ENCODE measurements around the gene AASS.
"Not testable (repeated sequence)": the region's sequence is repeated elsewhere in the genome, so short reads cannot be mapped to it uniquely, and the experiment has no call there.

The AASS gene

GRCh38 chr7:122143751-122144711 is at the start of gene AASS:
TSS of gene AASS (minus strand) at chr7:122144249. CDS start at chr7:122133726, 10,523 bp downstream.
- DNase-seq: peak; percentile 52

GRCh38 chr7:122188785-122189184 is 44.7 kb upstream of the AASS start:
- DNase-seq: no peak

DNA sequence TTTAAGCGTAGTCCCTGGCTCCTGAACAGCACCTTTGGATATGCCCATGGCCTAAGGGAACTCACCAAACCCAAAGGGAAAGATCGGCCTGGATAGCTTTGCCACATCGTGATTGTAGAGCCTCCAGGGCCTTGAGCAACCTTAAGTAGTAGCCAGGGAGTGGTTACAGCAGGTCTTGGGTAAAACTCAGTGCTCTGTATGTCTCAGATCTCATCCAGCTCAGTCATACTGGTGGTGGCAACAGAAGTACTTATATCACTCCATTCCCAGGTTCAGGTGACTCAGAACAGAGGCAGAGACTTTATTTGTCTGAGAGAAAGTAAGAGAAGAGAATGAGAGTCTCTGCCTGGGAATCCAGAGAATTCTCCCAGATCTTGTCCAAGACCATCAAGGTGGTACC is 39.1 kb upstream of the AASS start:
- DNase-seq: no peak

GRCh38 chr7:122182081-122182480 is 38.0 kb upstream of the AASS start:
- DNase-seq: no peak

DNA sequence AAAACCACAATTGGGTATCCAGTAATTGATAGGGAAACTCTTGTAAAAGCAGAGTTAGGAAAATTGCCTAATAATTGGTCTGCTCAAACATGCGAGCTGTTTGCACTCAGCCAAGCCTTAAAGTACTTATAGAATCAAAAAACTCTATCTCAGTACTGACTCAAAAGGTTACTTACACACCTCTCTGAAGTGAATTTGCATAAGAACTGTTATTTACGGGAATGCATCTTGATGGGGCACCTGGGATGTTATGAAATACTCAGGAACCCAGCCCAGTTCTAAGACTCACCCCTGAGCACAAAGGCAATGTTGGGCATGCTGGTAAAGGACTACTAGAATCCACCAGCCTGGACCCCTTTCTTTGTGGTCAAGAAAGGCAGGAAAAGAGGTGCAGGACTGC is 28.1 kb upstream of the AASS start:
- not testable (repeated sequence) for DNase-seq

DNA sequence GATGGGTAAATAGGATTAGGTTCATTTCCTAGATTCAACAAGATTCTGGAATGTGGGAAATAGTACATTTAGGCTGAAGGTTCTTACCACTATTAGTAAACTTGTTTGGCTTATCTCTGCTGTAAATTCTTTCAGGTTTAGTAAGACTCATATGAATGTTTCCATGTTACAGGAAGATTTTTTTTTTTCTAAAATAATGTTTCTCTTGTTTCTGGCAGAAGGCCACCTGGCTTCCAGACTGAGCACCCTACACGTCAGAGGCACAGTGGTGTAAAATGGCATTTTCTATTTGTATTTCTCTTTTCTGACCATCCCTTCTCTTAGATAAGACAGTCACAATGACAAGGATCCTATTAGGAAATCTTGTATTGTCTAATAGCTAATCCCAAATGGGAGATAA is 22.7 kb upstream of the AASS start:
- DNase-seq: no peak

DNA sequence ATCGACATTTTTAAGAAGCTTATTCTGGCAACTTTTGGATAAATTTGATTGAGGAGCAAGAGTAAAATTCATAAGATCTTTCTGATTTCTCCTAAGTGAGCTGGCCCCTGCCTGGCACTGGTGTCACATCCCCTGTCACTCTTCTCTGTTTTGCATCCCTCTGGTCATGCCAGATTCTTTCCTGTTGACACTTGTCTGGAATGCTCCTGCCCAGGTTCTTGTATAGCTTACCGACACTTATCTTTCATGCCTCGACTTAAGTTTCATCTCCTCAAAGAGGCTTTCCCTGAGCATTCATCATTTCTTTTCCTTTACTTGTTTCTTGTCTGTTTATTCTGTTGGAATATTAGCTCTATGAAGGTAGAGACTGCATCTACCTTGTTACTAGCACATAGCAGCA is 22.2 kb upstream of the AASS start:
- no peak for DNase-seq

DNA sequence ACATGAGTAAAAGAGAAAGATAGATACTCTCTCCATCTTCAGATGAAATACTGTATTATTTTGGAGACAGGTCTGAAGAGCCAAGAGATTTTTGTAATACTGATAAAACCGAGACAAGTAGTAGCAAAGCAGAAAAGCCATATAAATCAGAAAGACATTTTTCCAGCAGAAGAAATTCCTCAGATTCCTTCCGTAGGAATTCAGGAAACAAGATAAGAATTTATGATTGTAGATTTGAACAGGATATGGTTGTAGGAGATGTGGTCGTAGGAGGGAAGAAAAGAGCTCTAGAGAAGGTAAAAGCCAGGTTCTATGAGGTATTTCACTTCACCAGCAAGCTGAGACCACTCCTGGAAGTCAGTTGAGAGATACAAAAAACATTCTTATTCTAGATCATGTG is 17.6 kb upstream of the AASS start:
- DNase-seq: no peak

DNA sequence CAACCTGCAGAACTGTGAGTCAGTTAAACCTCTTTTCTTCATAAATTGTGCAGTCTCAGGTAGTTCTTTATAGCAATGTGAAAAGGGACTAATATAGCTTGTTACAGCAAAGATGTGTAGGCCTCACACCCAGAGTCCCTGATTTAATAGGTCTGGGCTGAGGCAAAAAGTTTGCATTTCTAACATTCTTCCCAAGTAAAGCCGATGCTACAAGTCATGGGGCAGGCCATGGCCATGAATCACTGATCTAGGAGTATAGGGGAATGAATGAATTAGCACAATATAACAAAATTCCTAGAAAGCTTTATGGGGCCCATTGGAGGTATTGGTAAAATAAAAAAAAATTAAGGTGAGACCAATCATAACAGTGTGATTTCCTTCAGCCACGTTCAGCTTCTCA is 11.5 kb upstream of the AASS start:
- DNase-seq: no peak

- DNase-seq: no peak
Measured at GRCh38 chr7:122148878-122149277, 4.8 kb upstream of the AASS start.

DNA sequence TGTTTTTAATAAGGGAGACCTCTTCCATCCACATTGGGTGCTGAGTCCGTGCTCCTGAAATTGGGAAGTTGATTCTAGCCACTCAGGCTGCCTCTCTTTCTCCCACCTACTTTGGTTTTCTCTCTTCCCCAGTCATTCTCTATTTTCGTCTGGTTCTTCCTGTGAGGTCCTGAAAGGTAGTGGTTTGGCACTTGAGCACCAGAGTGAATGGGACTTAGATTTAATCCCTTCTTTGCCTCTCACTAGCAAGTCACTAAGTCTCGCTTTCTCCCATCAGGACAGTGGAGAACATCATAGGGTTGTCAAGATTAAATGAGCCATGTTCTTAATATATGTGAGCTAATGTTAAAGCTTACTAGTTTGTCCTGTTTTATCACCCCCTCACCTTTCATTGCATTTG is 4.0 kb upstream of the AASS start:
- DNase-seq: no peak

DNA sequence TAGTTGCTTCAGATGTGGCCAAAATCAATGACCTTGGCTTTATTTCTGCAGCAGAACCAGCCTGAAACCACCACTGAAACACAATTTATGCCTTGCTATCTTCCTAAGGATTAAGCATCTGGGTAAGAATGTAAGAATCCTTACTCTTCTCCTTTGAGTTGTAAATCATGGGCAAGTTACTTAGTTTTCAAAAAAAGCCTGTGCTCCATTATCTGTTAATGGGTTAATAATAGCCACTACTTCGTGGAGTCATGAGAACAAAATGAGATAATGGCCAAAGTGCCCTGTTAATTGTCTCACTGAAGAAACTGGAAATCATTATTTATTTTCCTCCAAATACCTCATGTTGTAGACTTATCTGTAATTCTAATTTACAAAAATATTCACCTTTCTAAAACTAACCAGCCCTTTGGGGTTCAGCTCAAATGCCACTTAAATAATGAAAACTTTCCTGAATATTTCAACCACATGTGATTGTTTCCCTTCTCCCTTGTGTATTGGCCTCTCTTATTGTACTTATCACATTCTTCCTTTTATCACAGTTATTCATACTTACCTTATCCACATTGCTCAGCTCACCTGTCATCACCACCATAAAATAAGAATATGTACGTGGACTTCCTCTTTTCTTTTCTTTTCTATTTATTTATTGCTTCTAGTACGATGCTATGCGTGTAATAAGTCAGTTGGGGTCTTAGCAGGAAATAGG is 2.0 kb upstream of the AASS start:
- no peak for DNase-seq

DNA sequence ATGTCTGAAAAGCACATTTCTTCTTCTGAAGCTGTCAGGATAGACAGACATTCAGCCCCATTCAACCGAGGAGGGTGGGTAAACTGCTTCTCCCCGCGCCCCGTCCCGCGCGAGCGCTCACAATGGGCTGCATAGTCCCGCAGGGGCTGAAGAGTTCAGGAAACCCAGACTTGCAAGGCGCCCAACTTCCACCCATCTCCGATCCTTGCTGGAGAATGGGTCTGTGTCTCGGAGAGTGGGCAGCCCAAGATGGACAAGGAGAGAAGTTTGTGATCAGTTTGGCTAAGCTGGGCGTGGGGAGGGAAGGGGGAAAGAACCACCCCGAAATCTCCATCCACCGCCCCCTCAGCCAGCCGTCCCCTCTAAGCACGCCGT is 686 bp downstream of the AASS start:
- DNase-seq: no peak

DNA sequence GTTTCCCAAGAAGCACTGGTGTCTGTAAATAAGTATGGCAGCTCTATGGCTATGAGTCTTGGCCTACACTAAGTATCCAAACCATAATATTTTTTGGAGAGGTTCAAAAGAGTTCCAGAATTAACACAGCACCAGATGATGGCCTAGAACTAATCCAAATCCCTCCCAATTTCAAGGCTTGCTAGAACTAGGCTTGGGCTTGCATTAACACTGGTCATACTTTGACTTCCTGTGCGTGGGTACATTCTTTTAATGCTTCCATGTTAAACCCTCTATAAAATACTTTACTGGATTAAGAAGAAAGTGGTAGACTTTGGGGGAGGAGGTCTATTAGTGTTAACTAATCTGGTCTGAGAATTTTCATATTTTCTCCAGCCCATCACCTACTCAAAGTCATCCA is 3.1 kb downstream of the AASS start:
- DNase-seq: no peak

- no peak for DNase-seq
Measured at GRCh38 chr7:122137251-122138077, 6.6 kb downstream of the AASS start.

DNA sequence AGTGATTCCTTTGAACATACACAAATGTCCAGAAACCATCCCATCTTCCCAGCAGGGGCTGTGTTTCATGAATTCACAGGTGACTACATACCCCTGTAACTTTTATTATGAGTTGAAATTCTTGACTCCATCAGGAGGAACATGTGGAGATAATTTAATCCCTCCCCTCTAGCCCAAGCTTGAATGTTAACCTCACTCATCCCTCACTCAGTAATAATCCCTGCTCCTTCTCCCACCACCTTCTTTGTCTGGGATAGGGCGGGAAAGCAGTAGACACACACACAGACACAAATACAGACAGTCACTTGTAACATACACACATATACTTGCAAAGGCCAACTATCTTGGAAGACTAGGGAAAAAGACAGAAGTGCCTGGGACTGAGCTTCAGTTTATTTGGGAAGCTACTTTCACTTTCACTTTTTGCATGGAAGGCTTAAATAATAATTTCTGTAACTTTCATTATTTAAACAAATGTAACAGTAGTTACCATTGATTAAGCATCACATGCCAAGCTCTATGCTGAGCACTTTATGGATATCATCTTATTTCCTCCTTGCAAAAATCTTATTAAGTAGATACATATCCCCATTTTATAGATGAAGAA is 7.3 kb downstream of the AASS start:
- no peak for DNase-seq

DNA sequence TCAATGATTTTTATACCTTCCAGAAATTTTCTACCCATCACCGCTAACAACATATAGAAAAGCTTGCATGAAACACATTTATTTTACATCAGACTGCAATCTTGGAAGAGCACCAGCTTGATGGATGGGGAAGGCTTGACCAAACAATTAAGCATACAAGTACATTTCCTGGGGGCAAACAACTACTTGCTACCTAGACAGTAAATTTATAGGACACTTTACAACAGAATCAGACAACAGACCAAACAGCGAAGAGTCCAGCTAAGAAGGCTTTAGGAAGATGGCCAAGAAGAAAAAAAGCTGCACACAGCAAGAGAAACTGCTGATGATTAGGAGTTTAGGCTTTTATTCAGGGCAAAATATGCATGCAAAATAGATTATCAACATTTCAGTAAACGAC is 8.0 kb downstream of the AASS start:
- no peak for DNase-seq

GRCh38 chr7:122135275-122135674 is 8.8 kb downstream of the AASS start:
- DNase-seq: no peak

- not testable (repeated sequence) for DNase-seq
Measured at GRCh38 chr7:122134793-122135192, 9.3 kb downstream of the AASS start.

DNA sequence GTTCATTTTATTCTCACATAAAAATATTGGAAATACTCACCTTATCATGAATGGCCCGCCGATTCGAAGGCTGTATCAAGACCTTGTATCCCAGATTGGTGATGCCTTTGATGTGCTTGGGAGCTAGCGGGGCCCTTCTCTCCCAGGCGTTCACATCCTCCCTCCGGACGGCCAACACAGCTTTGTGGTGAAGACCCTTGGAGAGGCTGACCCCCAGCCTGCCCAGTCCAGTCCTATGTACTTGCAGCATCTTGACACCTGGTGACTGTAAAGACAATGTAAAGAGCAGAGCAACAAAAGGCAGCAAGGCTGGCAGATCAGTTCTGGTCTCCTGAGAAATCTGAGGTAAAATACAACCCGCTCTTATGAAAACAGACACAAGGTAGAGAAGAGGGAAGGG is 10.6 kb downstream of the AASS start:
- DNase-seq: no peak

DNA sequence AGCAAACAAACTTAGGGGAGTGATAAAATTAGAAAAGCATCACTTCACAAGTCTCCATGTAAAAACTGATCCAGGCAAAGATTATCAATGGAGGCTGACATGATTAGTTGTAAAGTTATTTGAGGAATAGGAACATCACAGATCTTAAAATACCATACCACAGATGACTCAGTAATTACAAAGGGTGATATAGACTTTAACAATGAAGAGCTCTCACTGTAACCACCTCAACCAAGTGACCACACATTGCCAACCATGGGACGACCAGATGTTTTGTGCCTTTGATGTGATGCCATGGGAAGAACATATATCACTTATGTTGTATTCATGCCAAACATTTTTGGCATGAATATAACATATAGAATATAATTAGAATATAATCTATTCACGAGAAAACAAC is 11.7 kb downstream of the AASS start:
- DNase-seq: no peak

DNA sequence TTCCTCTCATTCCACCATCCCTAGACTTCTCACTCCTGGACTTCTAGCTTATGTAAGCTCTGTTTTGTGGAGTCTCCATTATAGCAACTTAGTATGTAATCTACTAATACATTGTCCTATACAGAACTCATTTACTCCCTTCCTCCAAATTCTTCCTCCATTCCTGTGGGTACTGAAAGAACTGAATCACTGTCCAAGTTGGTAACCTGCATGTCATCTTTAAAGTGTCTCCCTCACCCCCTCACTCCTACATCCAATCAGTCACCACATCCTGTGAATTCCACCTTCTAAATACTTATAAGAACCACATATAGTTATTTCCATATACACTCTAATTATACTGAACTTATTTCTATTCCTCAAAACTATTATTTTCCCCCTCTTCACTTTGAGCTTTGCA is 20.3 kb downstream of the AASS start:
- DNase-seq: no peak

DNA sequence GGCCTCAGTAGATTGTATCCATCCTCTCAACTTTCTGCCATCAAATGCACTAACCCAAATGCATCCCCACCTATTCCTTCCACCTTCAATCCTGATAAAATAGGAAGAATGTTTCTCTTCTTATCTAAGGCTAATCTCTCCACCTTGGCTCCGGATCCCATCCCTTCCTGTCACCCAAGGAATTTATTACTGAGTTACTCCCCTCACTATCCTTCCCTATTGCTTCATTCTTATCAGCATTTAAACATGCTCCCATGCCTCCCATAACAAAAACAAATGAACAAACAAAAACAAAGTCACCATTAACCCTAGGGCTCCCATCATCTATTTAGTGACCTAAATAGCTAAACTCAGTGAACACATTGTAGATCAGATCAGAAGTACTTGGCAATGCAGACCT is 25.3 kb downstream of the AASS start:
- DNase-seq: no peak
